Upper lobe of right lung (tissue), 1 donor: Measurements from ENCODE around the gene PTGES3L. TPM values are rescaled to one million over a fixed set of nuclear protein-coding genes. Genes with fewer than 3 reads are reported as not detected.

Experiments
- ATAC-seq: fragments of 200-7000 bp; cut with Tn5 transposase; one replicate; pipeline ENCODE4 v1.9.1; 2020; ENCODE audit warnings: mild to moderate bottlenecking, moderate library complexity
- DNase-seq: peaks from one replicate; pipeline ENCODE4 v3.0.0-alpha.2; 2020
- H3K27ac ChIP-seq: fragments of 200-600 bp; one replicate; pipeline ENCODE4 v1.8.0; 2022
- H3K27me3 ChIP-seq: fragments of 200-600 bp; one replicate; pipeline ENCODE4 v1.8.0; 2022; ENCODE audit warnings: mild to moderate bottlenecking
- H3K36me3 ChIP-seq: fragments of 200-600 bp; one replicate; pipeline ENCODE4 v1.8.0; 2022
- H3K4me1 ChIP-seq: fragments of 200-600 bp; one replicate; pipeline ENCODE4 v1.8.0; 2022
- H3K4me3 ChIP-seq: fragments of 200-600 bp; one replicate; pipeline ENCODE4 v1.8.0; 2022; ENCODE audit warnings: mild to moderate bottlenecking
- H3K9me3 ChIP-seq: fragments of 200-600 bp; one replicate; pipeline ENCODE4 v1.8.0; 2022
- intact Hi-C: fragments of 100-400 bp; cut with DNase I; formaldehyde crosslinking; loops from one replicate; pipeline ENCODE4 v1.11.0; 2022
- total RNA-seq: library from RNA; stranded (reverse); fragmentation: NEBNext Ultra II Directional; extraction: Animal tissue kit (Norgen Biotek cat#: 25700); gene quantifications from one replicate; pipeline ENCODE4 v1.2.1, GENCODE V29; 2021
- TF ChIP-seq, protein P1 (sequence below): fragments of 200-600 bp; IDR thresholded peaks from one replicate; pipeline ENCODE4 v1.8.0; 2022; ENCODE audit warnings: antibody characterized with exemption
- donor health status: DM: no; HTN: yes; CAD: no; lungs with severe emphysema.

PTGES3L gene
- total RNA-seq, 1 donor from 2014 or later = 0.38 TPM

DNA sequence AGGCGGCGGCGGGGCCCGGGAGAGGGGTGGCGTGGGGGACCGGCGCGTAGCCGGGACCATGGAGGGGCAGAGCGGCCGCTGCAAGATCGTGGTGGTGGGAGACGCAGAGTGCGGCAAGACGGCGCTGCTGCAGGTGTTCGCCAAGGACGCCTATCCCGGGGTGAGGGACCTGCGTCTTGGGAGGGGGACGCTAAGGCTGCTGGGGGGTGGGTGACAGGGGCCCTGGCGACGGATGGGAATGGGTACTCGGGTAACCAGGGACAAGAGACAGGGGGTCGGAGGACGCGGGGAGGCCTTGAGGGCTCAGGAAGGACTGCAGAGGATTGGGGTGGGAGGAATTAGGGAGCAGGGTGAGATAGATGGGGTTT is 45.4 kb upstream of the PTGES3L start:
- intact Hi-C loops = no loop called here
- TF ChIP-seq, protein P1, sequence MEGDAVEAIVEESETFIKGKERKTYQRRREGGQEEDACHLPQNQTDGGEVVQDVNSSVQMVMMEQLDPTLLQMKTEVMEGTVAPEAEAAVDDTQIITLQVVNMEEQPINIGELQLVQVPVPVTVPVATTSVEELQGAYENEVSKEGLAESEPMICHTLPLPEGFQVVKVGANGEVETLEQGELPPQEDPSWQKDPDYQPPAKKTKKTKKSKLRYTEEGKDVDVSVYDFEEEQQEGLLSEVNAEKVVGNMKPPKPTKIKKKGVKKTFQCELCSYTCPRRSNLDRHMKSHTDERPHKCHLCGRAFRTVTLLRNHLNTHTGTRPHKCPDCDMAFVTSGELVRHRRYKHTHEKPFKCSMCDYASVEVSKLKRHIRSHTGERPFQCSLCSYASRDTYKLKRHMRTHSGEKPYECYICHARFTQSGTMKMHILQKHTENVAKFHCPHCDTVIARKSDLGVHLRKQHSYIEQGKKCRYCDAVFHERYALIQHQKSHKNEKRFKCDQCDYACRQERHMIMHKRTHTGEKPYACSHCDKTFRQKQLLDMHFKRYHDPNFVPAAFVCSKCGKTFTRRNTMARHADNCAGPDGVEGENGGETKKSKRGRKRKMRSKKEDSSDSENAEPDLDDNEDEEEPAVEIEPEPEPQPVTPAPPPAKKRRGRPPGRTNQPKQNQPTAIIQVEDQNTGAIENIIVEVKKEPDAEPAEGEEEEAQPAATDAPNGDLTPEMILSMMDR = no peak

DNA sequence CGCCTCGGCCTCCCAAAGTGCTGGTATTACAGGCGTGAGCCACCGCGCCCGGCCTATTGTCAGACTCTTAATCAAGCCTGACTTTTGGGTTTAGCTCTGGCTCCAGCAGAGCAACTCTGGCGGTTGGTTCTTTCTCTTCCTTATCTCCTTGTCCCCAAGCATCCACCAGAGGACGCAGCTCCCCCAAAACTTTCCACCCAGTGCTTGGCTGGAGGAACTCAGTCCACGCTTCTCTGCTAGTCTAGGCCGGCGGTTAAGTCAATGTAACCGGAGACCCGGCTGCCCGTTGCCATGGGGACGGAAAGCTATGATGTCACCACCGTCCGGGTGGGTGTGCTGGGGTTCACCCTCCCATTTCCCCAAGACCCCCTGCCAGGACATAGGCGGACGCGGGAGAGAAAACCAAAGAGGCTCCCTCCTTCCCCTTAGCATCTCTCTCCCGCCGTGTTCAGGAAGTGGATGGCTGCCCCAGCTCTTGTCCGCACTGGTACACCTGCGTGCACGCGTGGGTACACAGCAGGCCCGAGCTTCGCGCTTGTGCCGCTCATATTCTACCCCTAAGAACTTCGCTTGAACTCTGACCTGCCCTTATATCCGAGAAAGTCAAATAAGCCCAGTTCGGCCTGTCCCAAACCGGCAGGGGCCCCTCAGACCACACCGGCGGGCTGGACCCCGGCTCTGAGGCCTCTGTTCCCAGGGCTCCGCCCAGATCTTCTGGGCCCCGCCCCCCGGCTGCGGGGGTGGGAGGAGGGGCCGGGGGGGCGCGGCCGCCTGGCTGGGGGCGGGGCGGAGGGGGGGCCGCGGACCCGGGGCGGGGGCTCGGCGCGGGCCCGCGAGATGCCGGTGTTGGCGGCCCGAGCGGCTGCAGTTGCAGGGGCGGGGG is 44.8 kb upstream of the PTGES3L start, which contains the start of gene RND2:
TSS of gene RND2 (plus strand) at position 825 of the 883 bp plus-strand sequence. CDS start 117 bp downstream, outside the sequence.
- TF ChIP-seq, protein P1 = peak; percentile 73
- H3K4me1 ChIP-seq = peaks cover 23% of the 10 kb centered on the region
- no peaks in the 10 kb centered on the region for H3K27me3 ChIP-seq
- H3K9me3 ChIP-seq = no peaks in the 10 kb centered on the region
- H3K36me3 ChIP-seq = no peaks in the 10 kb centered on the region
- ATAC-seq (peak; percentile 78), DNase-seq (peak; percentile 91)
- intact Hi-C loops = no loop called here
- H3K27ac ChIP-seq = peak within 1 kb of the TSS; percentile 67
- H3K4me3 ChIP-seq = peak within 1 kb of the TSS; percentile 63

More for the DNA sequence above, 45.4 kb upstream of the PTGES3L start:
- DNase-seq (no peak), ATAC-seq (no peak)
- Histone ChIP-seq H3K4me1 (peaks cover 20% of the 10 kb centered on the region), H3K27ac (no peak overlapping the region), H3K36me3 (no peaks in the 10 kb centered on the region), H3K9me3 (no peaks in the 10 kb centered on the region), H3K27me3 (no peaks in the 10 kb centered on the region), H3K4me3 (peak overlapping the region; percentile 63)

DNA sequence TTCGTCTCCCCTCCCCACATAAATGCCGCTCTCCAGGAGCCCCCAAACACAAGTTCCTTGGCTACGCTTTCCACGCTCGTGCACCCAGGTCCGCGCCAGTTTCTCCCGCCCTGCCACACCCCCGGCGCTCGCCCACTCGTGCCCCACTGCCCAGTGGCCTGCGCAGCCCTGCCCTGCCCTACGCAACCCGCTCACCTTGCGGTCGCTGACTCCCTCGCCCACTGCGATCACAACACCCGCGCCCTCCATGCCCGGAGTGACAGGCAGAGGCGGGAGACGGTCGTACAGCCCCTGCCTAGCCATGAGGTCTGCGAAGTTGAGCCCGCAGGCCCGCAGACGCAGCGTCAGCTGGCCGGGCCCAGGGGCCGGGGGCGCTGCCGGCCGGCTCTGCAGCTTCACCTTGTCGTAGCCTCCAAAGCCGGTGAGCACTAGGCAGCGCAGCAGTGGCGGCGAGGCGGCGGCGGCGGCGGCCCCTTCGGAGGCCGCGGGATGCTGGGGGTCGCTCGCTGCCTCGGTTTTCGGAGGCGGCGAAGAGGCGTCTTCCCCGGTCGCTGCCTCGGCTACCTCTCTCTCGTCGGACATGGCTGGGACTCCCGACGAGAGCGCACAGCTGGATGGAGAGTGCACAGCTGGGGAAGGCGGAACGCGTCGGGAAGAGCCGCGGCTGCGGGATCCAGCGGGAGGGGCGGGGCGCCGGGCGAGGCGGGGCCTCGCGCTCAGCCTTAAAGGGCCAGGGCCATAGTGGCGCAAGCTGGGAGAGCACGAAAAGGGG is 42.0 kb upstream of the PTGES3L start, which contains the start of gene VAT1:
TSS of gene VAT1 (minus strand) at position 645 of the 772 bp plus-strand sequence. CDS start at position 582, 63 bp downstream.
- intact Hi-C loops = no loop called here
- DNase-seq (peak; percentile 91), ATAC-seq (peak; percentile 80)
- H3K27ac ChIP-seq = peak within 1 kb of the TSS; percentile 88
- H3K4me1 ChIP-seq = peaks cover 39% of the 10 kb centered on the region
- peaks cover 14% of the 10 kb centered on the region for H3K36me3 ChIP-seq
- TF ChIP-seq, protein P1 = no peak
- peak within 1 kb of the TSS; percentile 100 for H3K4me3 ChIP-seq
- no peaks in the 10 kb centered on the region for H3K9me3 ChIP-seq
- no peaks in the 10 kb centered on the region for H3K27me3 ChIP-seq

DNA sequence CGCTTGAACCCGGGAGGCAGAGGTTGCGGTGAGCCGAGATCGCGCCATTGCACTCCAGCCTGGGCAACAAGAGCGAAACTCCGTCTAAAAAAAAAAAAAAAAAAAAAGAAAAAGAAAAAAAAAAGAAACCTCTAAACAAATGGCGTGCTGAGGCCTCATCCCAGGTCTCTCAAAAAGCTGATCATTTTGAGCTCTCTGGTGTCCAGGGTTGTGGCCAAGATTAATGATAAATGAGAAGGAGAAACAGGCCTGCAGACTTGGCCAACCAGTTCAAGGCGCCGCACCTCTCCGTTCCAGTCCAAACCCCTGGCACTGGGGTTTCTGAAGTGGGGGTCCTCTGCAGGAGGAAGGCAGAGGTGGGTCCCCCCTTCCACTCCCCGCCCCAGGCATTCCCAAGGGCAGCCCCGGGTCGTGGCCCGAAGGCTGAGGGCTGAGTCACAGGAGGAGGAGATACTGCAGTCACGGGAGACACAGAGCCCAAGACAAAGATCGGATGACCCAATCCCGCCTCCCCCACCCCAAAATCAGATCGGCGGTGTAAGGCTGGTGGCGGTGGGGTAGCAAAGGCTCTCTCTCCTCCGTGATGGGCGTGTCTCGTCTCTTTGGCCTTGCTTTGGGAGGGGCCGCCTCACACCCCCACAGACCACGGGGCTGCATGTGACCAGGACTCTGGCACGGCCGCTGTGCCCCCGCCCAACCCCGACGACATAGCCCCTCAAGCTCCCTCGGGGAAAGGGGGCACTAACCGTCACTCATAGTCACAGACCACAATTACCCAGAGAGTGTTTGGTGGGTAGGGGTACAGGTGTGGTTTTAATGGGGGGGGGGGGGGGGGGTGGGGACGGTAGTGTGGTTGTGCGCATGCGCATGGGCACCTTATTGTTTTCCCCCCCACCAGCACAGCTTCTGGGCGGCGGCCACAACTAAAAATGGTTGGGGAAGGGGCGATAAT is 41.2 kb upstream of the PTGES3L start:
- ATAC-seq (peak; percentile 65), DNase-seq (peak; percentile 91)
- Histone ChIP-seq H3K4me1 (peaks cover 41% of the 10 kb centered on the region), H3K27me3 (no peaks in the 10 kb centered on the region), H3K36me3 (peaks cover 22% of the 10 kb centered on the region), H3K9me3 (no peaks in the 10 kb centered on the region), H3K27ac (peak overlapping the region; percentile 88), H3K4me3 (peak overlapping the region; percentile 100)
- TF ChIP-seq, protein P1 = no peak
- intact Hi-C loops = no loop called here
